ENCODE measurements around the gene PPP1R2. TPM values are rescaled to one million over a fixed set of nuclear protein-coding genes. Genes with fewer than 3 reads are reported as not detected.

PPP1R2 gene
- total and polyA plus RNA-seq, 2 donors from 2014 or later = 34.0 to 49.0 TPM

DNA sequence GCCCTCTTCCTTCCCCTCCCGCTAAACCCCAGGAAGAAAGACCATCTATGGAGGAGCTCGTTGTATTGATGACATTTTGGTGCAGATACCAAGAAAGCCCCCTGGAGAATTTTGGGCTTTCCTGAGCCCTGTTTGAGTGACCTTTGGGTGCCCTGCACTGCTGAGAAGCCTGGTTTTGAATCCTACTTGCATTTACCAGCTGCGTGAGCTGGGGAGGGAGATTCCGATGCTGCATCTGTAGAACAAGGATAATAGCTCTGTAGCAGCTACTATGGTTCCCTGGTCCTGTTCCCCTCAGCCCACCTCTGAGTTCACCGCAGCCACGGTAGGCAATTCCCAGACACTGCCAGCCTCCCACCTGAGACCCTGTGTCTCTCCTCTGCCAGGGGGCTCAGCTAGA, 35.4 kb upstream of the PPP1R2 start:
- intact Hi-C loops (cut with DNase I) = no loop called here
- H3K4me3 ChIP-seq (ENCODE audit: low read length in 3 of 3) = no peak overlapping the region
- no peak for FAIRE-seq
- TF ChIP-seq CTCF (IDR thresholded peaks at IDR 0.05; ENCODE audit: borderline replicate concordance, extremely low read depth, insufficient read depth) = no peak
- H3K27ac ChIP-seq (ENCODE audit: low read depth in 2 of 2, low read length in 2 of 2) = no peak overlapping the region
- DNase-seq = no peak
- no peaks in the 10 kb centered on the region for H3K36me3 ChIP-seq (ENCODE audit: control insufficient read depth in 2 of 3, insufficient read depth in 3 of 3, low read length in 3 of 3)
- H3K9ac ChIP-seq (ENCODE audit: low read length in 3 of 3) = no peak overlapping the region
- no peaks in the 10 kb centered on the region for H3K4me1 ChIP-seq (ENCODE audit: control insufficient read depth in 2 of 3, insufficient read depth in 2 of 3, low read depth in 1 of 3, low read length in 3 of 3)
- H3K9me3 ChIP-seq (ENCODE audit: control insufficient read depth in 2 of 3, insufficient read depth in 1 of 3, low read length in 3 of 3) = no peaks in the 10 kb centered on the region
- H3K27me3 ChIP-seq (ENCODE audit: control insufficient read depth, insufficient read depth, low read length) = no peaks in the 10 kb centered on the region

DNA sequence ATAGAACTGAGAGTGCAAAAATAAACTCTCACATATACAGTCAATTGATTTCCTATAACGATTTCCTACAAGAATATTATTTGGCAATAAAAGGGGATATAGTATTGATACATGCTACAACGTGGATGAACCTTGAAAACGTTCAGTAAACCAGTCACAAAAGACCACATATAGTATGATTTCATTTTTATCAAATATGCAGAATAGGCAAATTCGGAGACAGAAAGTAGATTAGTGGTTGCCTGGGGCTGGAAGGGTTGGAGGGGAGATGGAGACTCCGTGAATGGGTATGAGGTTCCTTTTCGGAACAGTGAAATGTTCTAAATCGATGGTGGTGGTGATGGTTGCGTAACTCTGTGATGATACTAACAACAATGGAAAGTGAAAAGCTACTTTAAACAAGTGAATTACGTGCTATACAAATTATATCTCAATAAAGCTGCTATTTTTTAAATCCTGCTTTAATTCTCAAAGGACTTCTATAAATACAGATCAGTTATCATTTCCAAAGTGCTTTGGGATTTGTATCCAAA, 34.6 kb upstream of the PPP1R2 start:
- intact Hi-C loops (cut with DNase I) = no loop called here

GRCh38 chr3:195574497-195575304, 31.6 kb upstream of the PPP1R2 start:
- intact Hi-C loops (cut with DNase I) = no loop called here
- TF ChIP-seq CTCF (IDR thresholded peaks at IDR 0.05; ENCODE audit: borderline replicate concordance, extremely low read depth, insufficient read depth) = no peak
- Histone ChIP-seq H3K9ac (ENCODE audit: low read length in 3 of 3) (no peak overlapping the region), H3K36me3 (ENCODE audit: control insufficient read depth in 2 of 3, insufficient read depth in 3 of 3, low read length in 3 of 3) (no peaks in the 10 kb centered on the region), H3K9me3 (ENCODE audit: control insufficient read depth in 2 of 3, insufficient read depth in 1 of 3, low read length in 3 of 3) (no peaks in the 10 kb centered on the region), H3K27me3 (ENCODE audit: control insufficient read depth, insufficient read depth, low read length) (no peaks in the 10 kb centered on the region), H3K4me1 (ENCODE audit: control insufficient read depth in 2 of 3, insufficient read depth in 2 of 3, low read depth in 1 of 3, low read length in 3 of 3) (no peaks in the 10 kb centered on the region), H3K27ac (ENCODE audit: low read depth in 2 of 2, low read length in 2 of 2) (no peak overlapping the region), H3K4me3 (ENCODE audit: low read length in 3 of 3) (no peak overlapping the region)
- FAIRE-seq (no peak), DNase-seq (no peak)

More for the DNA sequence above, 34.6 kb upstream of the PPP1R2 start:
- Histone ChIP-seq H3K36me3 (ENCODE audit: control insufficient read depth in 2 of 3, insufficient read depth in 3 of 3, low read length in 3 of 3) (no peaks in the 10 kb centered on the region), H3K4me3 (ENCODE audit: low read length in 3 of 3) (no peak overlapping the region), H3K9ac (ENCODE audit: low read length in 3 of 3) (no peak overlapping the region), H3K27ac (ENCODE audit: low read depth in 2 of 2, low read length in 2 of 2) (no peak overlapping the region), H3K27me3 (ENCODE audit: control insufficient read depth, insufficient read depth, low read length) (no peaks in the 10 kb centered on the region), H3K4me1 (ENCODE audit: control insufficient read depth in 2 of 3, insufficient read depth in 2 of 3, low read depth in 1 of 3, low read length in 3 of 3) (no peaks in the 10 kb centered on the region), H3K9me3 (ENCODE audit: control insufficient read depth in 2 of 3, insufficient read depth in 1 of 3, low read length in 3 of 3) (no peaks in the 10 kb centered on the region)
- DNase-seq (no peak), FAIRE-seq (no peak)
- no peak for TF ChIP-seq CTCF (IDR thresholded peaks at IDR 0.05; ENCODE audit: borderline replicate concordance, extremely low read depth, insufficient read depth)
